SK-N-SH (cell line): ENCODE data around the gene RPS8. TPM values are rescaled to one million over a fixed set of nuclear protein-coding genes. Genes with fewer than 3 reads are reported as not detected.

Experiments
- ELF1 ChIP-seq: IDR thresholded peaks from 2 replicates; pipeline ENCODE4 v1.4.0; 2012
- EP300 ChIP-seq, 2 experiments: IDR thresholded peaks; 2 replicates each; pipeline versions ENCODE4 v1.4.0 to v1.6.1; 2012; ENCODE audit warnings: borderline replicate concordance in 1 of 2, low read depth in 1 of 2, low read length in 1 of 2
- EZH2phosphoT487 ChIP-seq: fragments of 200-600 bp; sonication (generic); IDR thresholded peaks from 2 replicates; pipeline ENCODE4 v1.6.1; 2017; ENCODE audit warnings: low read depth, mixed run types, mild to moderate bottlenecking, antibody characterized with exemption, moderate library complexity, borderline replicate concordance
- FOSL2 ChIP-seq: IDR thresholded peaks from 2 replicates; pipeline ENCODE4 v1.4.0; 2012; ENCODE audit warnings: low read depth, mild to moderate bottlenecking, moderate library complexity, borderline replicate concordance
- FOXJ3 ChIP-seq: sonication (generic); formaldehyde crosslinking; IDR thresholded peaks from 2 replicates; pipeline ENCODE4 v1.5.1; 2020; ENCODE audit warnings: mild to moderate bottlenecking, missing genetic modification reagents
- FOXM1 ChIP-seq: IDR thresholded peaks from 2 replicates; pipeline ENCODE4 v1.4.0; 2012; ENCODE audit warnings: low read depth, mild to moderate bottlenecking
- GABPA ChIP-seq: IDR thresholded peaks from 2 replicates; pipeline ENCODE4 v1.4.0; 2012; ENCODE audit warnings: low read depth, mild to moderate bottlenecking
- GATA2 ChIP-seq: sonication (generic); formaldehyde crosslinking; IDR thresholded peaks from 2 replicates; pipeline ENCODE4 v1.5.0; 2020; ENCODE audit warnings: mild to moderate bottlenecking, missing genetic modification reagents
- JUND ChIP-seq: IDR thresholded peaks from 2 replicates; pipeline ENCODE4 v1.4.0; 2012
- MXI1 ChIP-seq: IDR thresholded peaks from 2 replicates; pipeline ENCODE4 v1.6.1; 2012; ENCODE audit warnings: mild to moderate bottlenecking, low read depth, low read length, improper control_type of control experiment
- NRF1 ChIP-seq: IDR thresholded peaks from 2 replicates; pipeline ENCODE4 v1.6.1; 2012; ENCODE audit warnings: low read depth, mild to moderate bottlenecking, low read length
- POLR2AphosphoS5 ChIP-seq: IDR thresholded peaks from 2 replicates; pipeline ENCODE4 v1.6.1; 2012; ENCODE audit warnings: low read depth, low read length
- RCOR1 ChIP-seq: fragments of 150-350 bp; IDR thresholded peaks from 2 replicates; pipeline ENCODE4 v1.6.1; 2017; ENCODE audit warnings: antibody characterized with exemption, low read length
- REST ChIP-seq: IDR thresholded peaks from 2 replicates; pipeline ENCODE4 v1.6.1; 2012; ENCODE audit warnings: mild to moderate bottlenecking, low read depth, low read length, moderate library complexity
- RFX5 ChIP-seq: IDR thresholded peaks from 2 replicates; pipeline ENCODE4 v1.6.1; 2012; ENCODE audit warnings: mild to moderate bottlenecking, improper control_type of control experiment, low read length
- RXRA ChIP-seq: IDR thresholded peaks from 2 replicates; pipeline ENCODE4 v1.4.0; 2012; ENCODE audit warnings: low read depth, mild to moderate bottlenecking, borderline replicate concordance
- SMC3 ChIP-seq: IDR thresholded peaks from 2 replicates; pipeline ENCODE4 v1.6.1; 2012; ENCODE audit warnings: low read depth, low read length, improper control_type of control experiment
- TAF1 ChIP-seq: IDR thresholded peaks from 2 replicates; pipeline ENCODE4 v1.6.1; 2012; ENCODE audit warnings: low read depth, mild to moderate bottlenecking, low read length, moderate library complexity, borderline replicate concordance
- TCF12 ChIP-seq: IDR thresholded peaks from 2 replicates; pipeline ENCODE4 v1.4.0; 2012
- TEAD4 ChIP-seq: IDR thresholded peaks from 2 replicates; pipeline ENCODE4 v1.4.0; 2012; ENCODE audit warnings: mild to moderate bottlenecking, borderline replicate concordance; ENCODE audit not compliant: insufficient read depth
- polyA plus RNA-seq, 3 experiments: library from polyadenylated mRNA; depleted of rRNA; stranded (reverse); fragments of >200 nt; gene quantifications; 2 replicates each; pipeline ENCODE4 v1.2.3, GENCODE V29; 2012
- TF ChIP-seq, protein P1 (sequence below): fragments of 150-350 bp; IDR thresholded peaks from 2 replicates; pipeline ENCODE4 v1.6.1; 2016; ENCODE audit warnings: mild to moderate bottlenecking, low read depth, low read length
- TF ChIP-seq, protein P2 (sequence below): IDR thresholded peaks from 2 replicates; pipeline ENCODE4 v1.4.0; 2012; ENCODE audit warnings: low read depth
- TF ChIP-seq, protein P3 (sequence below): fragments of 150-350 bp; IDR thresholded peaks from 2 replicates; pipeline ENCODE4 v1.6.1; 2017; ENCODE audit warnings: antibody characterized with exemption, low read length, low read depth, borderline replicate concordance

RPS8 gene
- polyA plus RNA-seq, 1 of the 3 experiments (the other 2 are of a cell fraction) = 3,303 TPM

- TF ChIP-seq REST (0 out of 2 replicates have a peak, but pooled peaks have one; percentile 3), FOXJ3 (CRISPR knock-in tag) (no peak), NRF1 (peak; percentile 48; the same call in 1 of the 2 replicates), POLR2AphosphoS5 (peak; percentile 98), EP300 (IDR thresholded peaks at IDR 0.05; ENCODE audit: borderline replicate concordance in 1 of 2, low read depth in 1 of 2, low read length in 1 of 2) (no peak), FOSL2 (no peak), JUND (no peak), FOXM1 (peak; percentile 99), SMC3 (no peak), RFX5 (no peak), RXRA (no peak), TAF1 (peak; percentile 76), TCF12 (peak; percentile 16; the same call in 1 of the 2 replicates), GABPA (peak; percentile 63), ELF1 (peak; percentile 64), MXI1 (peak; percentile 94), EZH2phosphoT487 (no peak), RCOR1 (no peak), TEAD4 (no peak), GATA2 (no peak)
- TF ChIP-seq, protein P1, sequence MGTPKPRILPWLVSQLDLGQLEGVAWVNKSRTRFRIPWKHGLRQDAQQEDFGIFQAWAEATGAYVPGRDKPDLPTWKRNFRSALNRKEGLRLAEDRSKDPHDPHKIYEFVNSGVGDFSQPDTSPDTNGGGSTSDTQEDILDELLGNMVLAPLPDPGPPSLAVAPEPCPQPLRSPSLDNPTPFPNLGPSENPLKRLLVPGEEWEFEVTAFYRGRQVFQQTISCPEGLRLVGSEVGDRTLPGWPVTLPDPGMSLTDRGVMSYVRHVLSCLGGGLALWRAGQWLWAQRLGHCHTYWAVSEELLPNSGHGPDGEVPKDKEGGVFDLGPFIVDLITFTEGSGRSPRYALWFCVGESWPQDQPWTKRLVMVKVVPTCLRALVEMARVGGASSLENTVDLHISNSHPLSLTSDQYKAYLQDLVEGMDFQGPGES = no peak
- TF ChIP-seq, protein P2, sequence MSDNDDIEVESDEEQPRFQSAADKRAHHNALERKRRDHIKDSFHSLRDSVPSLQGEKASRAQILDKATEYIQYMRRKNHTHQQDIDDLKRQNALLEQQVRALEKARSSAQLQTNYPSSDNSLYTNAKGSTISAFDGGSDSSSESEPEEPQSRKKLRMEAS = peak; percentile 83
- TF ChIP-seq, protein P3, sequence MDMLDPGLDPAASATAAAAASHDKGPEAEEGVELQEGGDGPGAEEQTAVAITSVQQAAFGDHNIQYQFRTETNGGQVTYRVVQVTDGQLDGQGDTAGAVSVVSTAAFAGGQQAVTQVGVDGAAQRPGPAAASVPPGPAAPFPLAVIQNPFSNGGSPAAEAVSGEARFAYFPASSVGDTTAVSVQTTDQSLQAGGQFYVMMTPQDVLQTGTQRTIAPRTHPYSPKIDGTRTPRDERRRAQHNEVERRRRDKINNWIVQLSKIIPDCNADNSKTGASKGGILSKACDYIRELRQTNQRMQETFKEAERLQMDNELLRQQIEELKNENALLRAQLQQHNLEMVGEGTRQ = no peak
Measured at GRCh38 chr1:44739307-44740178, 35.8 kb upstream of the RPS8 start, which contains the start of gene KIF2C (continued).
